MCF 10A (cell line): ENCODE results near the gene MBD6. TPM values are rescaled to one million over a fixed set of nuclear protein-coding genes. Genes with fewer than 3 reads are reported as not detected.

Source experiments
- BruUV-seq: library from RNA; stranded (reverse); fragments of 400-500 nt; replicated peaks from 2 replicates; lab custom pipeline; 2021; lab: Mats Ljungman, UMichigan
- CTCF ChIA-PET: fragments of 300-600 bp; sonication (Branson Sonifier 250); formaldehyde crosslinking; extraction: SDS; loops from one replicate; lab custom pipeline; 2021; ENCODE audit warnings: antibody characterized with exemption, inconsistent platforms; lab: Yijun Ruan, JAX
- POLR2A ChIA-PET: fragments of 300-600, 350-650 bp; sonication (Branson Sonifier 250); formaldehyde crosslinking; extraction: SDS; loops from one replicate; lab custom pipeline; 2020; ENCODE audit warnings: antibody characterized with exemption, inconsistent platforms; lab: Yijun Ruan, JAX
- DNase-seq: peaks from one replicate; pipeline ENCODE4 v3.0.0-alpha.2; 2018; ENCODE audit not compliant: unreplicated experiment
- H3K27ac Mint-ChIP-seq: one replicate; pipeline ENCODE4 v1.8.0; 2022; ENCODE audit warnings: mild to moderate bottlenecking, low read depth, mixed read lengths; ENCODE audit not compliant: unreplicated experiment
- H3K27me3 Mint-ChIP-seq: one replicate; pipeline ENCODE4 v1.8.0; 2022; ENCODE audit warnings: mixed read lengths; ENCODE audit not compliant: insufficient read depth, unreplicated experiment
- H3K36me3 Mint-ChIP-seq: one replicate; pipeline ENCODE4 v1.8.0; 2022; ENCODE audit warnings: mild to moderate bottlenecking, moderate library complexity, mixed read lengths; ENCODE audit not compliant: insufficient read depth, unreplicated experiment
- H3K4me1 Mint-ChIP-seq: one replicate; pipeline ENCODE4 v1.8.0; 2022; ENCODE audit warnings: mixed read lengths; ENCODE audit not compliant: insufficient read depth, unreplicated experiment
- H3K4me3 Mint-ChIP-seq: one replicate; pipeline ENCODE4 v1.8.0; 2022; ENCODE audit warnings: mild to moderate bottlenecking, moderate library complexity, mixed read lengths; ENCODE audit not compliant: unreplicated experiment
- H3K9me3 Mint-ChIP-seq: one replicate; pipeline ENCODE4 v1.8.0; 2022; ENCODE audit warnings: mixed read lengths; ENCODE audit not compliant: unreplicated experiment
- intact Hi-C: fragments of 100-400 bp; cut with micrococcal nuclease; formaldehyde crosslinking; loops from 2 replicates; pipeline ENCODE4 v1.14.1; 2022
- total RNA-seq: library from RNA; stranded (reverse); gene quantifications from 2 replicates; pipeline ENCODE4 v1.2.3, GENCODE V29; 2022
- TF ChIP-seq, protein P1 (sequence below): fragments of 200-600 bp; IDR thresholded peaks from one replicate; pipeline ENCODE4 v1.8.0; 2022; ENCODE audit warnings: antibody characterized with exemption, mild to moderate bottlenecking; ENCODE audit not compliant: unreplicated experiment

Gene MBD6
- total RNA-seq, 1 experiment from 2014 or later = 96.5 TPM

DNA sequence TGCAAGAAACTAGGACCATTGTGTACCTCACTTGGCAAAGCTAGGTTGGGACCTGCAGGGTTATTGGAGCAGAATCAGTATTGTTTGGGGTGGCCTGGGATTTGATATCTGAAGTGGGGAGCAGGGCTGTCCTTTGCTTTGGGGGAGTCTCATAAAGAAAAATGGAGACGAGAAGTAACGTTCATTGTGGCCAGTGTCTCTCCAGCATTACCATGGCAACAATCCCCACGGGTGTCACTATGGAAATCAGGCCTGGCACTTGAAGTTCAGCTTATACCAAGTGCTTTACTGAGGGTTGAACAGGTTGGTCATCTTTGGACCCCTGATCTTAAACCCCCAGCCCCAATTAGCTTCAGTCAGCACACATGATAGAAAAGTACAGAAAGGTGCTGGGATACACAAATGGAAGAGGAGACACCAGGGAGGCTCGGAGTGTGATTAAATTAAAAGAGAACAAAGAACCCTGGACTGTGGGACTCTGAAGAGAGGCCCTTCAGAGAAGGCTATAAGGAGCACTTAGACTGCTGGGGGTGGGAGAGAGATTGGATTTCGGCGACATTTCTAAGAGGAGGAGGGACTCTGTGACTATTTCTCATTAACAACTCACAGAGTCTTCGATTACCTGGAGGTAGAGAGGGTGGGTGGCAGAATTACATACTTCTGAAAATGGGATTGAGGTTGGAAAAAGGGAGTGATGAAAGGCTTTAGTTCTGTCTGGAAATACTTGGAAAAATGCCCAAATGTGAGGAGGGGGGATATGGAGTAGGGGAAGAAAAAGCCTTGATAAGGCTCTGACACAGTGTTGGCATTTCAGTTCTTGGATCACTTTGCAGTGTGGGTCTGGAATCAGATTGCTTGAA, 30.9 kb downstream of the MBD6 start:
- DNase-seq = no peak
- Mint-ChIP-seq H3K4me1 (peaks cover 7% of the 10 kb centered on the region), H3K4me3 (no peak overlapping the region), H3K27ac (no peak overlapping the region), H3K27me3 (peaks cover 9% of the 10 kb centered on the region), H3K36me3 (no peaks in the 10 kb centered on the region), H3K9me3 (no peaks in the 10 kb centered on the region)
- TF ChIP-seq, protein P1, sequence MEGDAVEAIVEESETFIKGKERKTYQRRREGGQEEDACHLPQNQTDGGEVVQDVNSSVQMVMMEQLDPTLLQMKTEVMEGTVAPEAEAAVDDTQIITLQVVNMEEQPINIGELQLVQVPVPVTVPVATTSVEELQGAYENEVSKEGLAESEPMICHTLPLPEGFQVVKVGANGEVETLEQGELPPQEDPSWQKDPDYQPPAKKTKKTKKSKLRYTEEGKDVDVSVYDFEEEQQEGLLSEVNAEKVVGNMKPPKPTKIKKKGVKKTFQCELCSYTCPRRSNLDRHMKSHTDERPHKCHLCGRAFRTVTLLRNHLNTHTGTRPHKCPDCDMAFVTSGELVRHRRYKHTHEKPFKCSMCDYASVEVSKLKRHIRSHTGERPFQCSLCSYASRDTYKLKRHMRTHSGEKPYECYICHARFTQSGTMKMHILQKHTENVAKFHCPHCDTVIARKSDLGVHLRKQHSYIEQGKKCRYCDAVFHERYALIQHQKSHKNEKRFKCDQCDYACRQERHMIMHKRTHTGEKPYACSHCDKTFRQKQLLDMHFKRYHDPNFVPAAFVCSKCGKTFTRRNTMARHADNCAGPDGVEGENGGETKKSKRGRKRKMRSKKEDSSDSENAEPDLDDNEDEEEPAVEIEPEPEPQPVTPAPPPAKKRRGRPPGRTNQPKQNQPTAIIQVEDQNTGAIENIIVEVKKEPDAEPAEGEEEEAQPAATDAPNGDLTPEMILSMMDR = no peak
- BruUV-seq = no TSS peak
- ChIA-PET CTCF (interaction anchor here (0.5 to 2.5 kb wide), 5 partner anchors 8 to 207 kb away, joined by 3 to 14 read pairs (median 3); partner anchors contain the start of gene B4GALNT1), POLR2A (interaction anchor here (0.6 to 1.0 kb wide), 2 partner anchors 34 to 197 kb away, joined by 3 to 4 read pairs; no protein-coding TSS in a partner anchor)
- intact Hi-C loops = no loop called here

DNA sequence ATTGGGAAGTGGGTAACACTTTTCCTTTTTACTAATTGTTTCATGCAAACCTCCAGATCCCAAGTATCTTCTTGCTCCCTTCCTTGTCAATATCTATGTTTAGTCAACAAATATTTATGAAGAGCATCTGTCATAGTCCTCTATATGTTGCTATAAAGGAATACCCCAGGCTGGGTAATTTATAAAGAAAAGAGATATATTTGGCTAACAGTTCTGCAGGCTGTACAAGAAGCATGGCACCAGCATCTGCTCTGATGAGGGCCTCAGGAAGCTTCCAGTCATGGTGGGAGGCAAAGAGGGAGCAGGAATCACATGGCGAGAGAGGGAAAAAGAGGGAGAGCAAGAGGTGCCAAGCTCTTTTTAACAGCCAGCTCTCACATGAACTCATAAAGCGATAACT, 31.8 kb downstream of the MBD6 start:
- H3K9me3 Mint-ChIP-seq = no peaks in the 10 kb centered on the region
- H3K4me3 Mint-ChIP-seq = no peak overlapping the region
- ChIA-PET CTCF (interaction anchor here (1.1 to 2.5 kb wide), 4 partner anchors 9 to 79 kb away, joined by 3 to 14 read pairs (median 4); partner anchors contain the start of gene B4GALNT1), POLR2A (interaction anchor here (1.0 kb wide), 1 partner anchor 34 kb away, joined by 4 read pairs; the partner anchor contains the start of gene DDIT3)
- intact Hi-C loops = no loop called here
- peaks cover 2% of the 10 kb centered on the region for H3K4me1 Mint-ChIP-seq
- peaks cover 9% of the 10 kb centered on the region for H3K27me3 Mint-ChIP-seq
- DNase-seq = no peak
- no peak overlapping the region for H3K27ac Mint-ChIP-seq
- BruUV-seq = no TSS peak
- TF ChIP-seq, protein P1 = no peak
- H3K36me3 Mint-ChIP-seq = no peaks in the 10 kb centered on the region

DNA sequence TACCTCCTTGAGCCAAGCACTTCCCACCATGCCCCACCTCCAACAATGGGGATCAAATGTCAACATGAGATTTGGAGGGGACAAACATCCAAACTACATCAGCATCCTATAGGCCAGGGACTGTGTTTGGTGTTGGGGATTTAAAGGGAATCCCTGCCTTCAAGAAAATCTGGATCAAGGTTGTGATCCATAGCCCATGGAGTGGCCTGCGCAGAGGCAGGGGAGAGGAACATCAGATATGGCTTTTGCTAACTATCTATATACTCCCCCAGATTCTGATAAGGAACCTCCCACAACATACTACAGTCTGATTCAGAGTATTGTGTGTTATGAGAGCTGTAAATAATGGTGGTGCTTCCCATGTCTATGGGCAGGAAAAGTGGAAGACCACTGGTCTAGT, 32.3 kb downstream of the MBD6 start:
- TF ChIP-seq, protein P1 = no peak
- Mint-ChIP-seq H3K27me3 (peaks cover 9% of the 10 kb centered on the region), H3K4me1 (no peaks in the 10 kb centered on the region), H3K4me3 (no peak overlapping the region), H3K9me3 (no peaks in the 10 kb centered on the region), H3K27ac (no peak overlapping the region), H3K36me3 (no peaks in the 10 kb centered on the region)
- ChIA-PET CTCF (interaction anchor here (1.1 to 2.5 kb wide), 4 partner anchors 9 to 78 kb away, joined by 3 to 14 read pairs (median 4); partner anchors contain the start of gene B4GALNT1), POLR2A (interaction anchor here (1.0 kb wide), 1 partner anchor 35 kb away, joined by 4 read pairs; the partner anchor contains the start of gene DDIT3)
- intact Hi-C loops = no loop called here
- DNase-seq = no peak
- no TSS peak for BruUV-seq

DNA sequence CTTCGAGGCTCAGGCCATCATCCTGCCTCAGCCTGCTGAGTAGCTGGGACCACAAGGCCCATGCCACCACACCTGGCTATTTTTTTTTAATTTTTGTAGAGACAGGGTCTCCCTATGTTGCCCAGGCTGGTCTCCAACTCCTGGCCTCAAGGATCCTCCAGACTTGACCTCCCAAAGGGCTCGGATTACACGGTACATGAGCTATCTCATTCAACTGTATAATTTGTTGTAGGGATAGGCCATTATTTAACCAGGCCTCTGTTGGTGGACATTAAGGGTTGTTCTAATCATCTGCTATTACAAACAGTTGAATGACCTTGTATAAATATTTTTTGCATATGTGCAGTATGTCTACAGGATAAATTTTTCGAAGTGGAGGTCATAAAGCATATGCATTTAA, 36.2 kb downstream of the MBD6 start:
- no peaks in the 10 kb centered on the region for H3K9me3 Mint-ChIP-seq
- POLR2A ChIA-PET = interaction anchor here (1.4 kb wide), 1 partner anchor 186 kb away, joined by 4 read pairs; the partner anchor contains the start of gene TSPAN31
- H3K27ac Mint-ChIP-seq = no peak overlapping the region
- TF ChIP-seq, protein P1 = no peak
- peaks cover 19% of the 10 kb centered on the region for H3K27me3 Mint-ChIP-seq
- H3K4me3 Mint-ChIP-seq = no peak overlapping the region
- CTCF ChIA-PET = interaction anchor here (0.6 kb wide), 1 partner anchor 177 kb away, joined by 4 read pairs; no protein-coding TSS in a partner anchor
- no peaks in the 10 kb centered on the region for H3K36me3 Mint-ChIP-seq
- BruUV-seq = no TSS peak
- no peak for DNase-seq
- intact Hi-C loops = no loop called here
- no peaks in the 10 kb centered on the region for H3K4me1 Mint-ChIP-seq
